IPS-18c (cell line): ENCODE data around the gene LY86.

ENCODE experiments used
- H3K4me3 ChIP-seq: 2 replicates; pipeline ENCODE4 v1.7.0; 2013; ENCODE audit warnings: low read depth, mild to moderate bottlenecking, low read length, moderate library complexity; ENCODE audit not compliant: insufficient read depth
- H3K9me3 ChIP-seq: one replicate; pipeline ENCODE4 v1.6.1; 2013; ENCODE audit warnings: mild to moderate bottlenecking, low read length, moderate library complexity; ENCODE audit not compliant: control insufficient read depth, insufficient read depth

The LY86 gene

GRCh38 chr6:6588924-6589709, 597 bp downstream of the LY86 start:
- Histone ChIP-seq H3K9me3 (peaks cover 1% of the 10 kb centered on the region), H3K4me3 (no peak overlapping the region)

- no peaks in the 10 kb centered on the region for H3K9me3 ChIP-seq
- H3K4me3 ChIP-seq = no peak overlapping the region
Observed at GRCh38 chr6:6590530-6590929, 2.0 kb downstream of the LY86 start.

- Histone ChIP-seq H3K4me3 (no peak overlapping the region), H3K9me3 (no peaks in the 10 kb centered on the region)
Observed at GRCh38 chr6:6591778-6592465, 3.4 kb downstream of the LY86 start.

GRCh38 chr6:6592826-6593475, 4.4 kb downstream of the LY86 start:
- no peak overlapping the region for H3K4me3 ChIP-seq

GRCh38 chr6:6593867-6594468, 5.4 kb downstream of the LY86 start:
- no peak overlapping the region for H3K4me3 ChIP-seq

More at GRCh38 chr6:6592826-6593475, 4.4 kb downstream of the LY86 start:
- H3K9me3 ChIP-seq = no peaks in the 10 kb centered on the region

GRCh38 chr6:6595025-6595424, 6.5 kb downstream of the LY86 start:
- Histone ChIP-seq H3K4me3 (no peak overlapping the region), H3K9me3 (peaks cover 6% of the 10 kb centered on the region)

More at GRCh38 chr6:6593867-6594468, 5.4 kb downstream of the LY86 start:
- no peaks in the 10 kb centered on the region for H3K9me3 ChIP-seq

- Histone ChIP-seq H3K9me3 (peaks cover 6% of the 10 kb centered on the region), H3K4me3 (no peak overlapping the region)
Observed at GRCh38 chr6:6595952-6596351, 7.4 kb downstream of the LY86 start.

DNA sequence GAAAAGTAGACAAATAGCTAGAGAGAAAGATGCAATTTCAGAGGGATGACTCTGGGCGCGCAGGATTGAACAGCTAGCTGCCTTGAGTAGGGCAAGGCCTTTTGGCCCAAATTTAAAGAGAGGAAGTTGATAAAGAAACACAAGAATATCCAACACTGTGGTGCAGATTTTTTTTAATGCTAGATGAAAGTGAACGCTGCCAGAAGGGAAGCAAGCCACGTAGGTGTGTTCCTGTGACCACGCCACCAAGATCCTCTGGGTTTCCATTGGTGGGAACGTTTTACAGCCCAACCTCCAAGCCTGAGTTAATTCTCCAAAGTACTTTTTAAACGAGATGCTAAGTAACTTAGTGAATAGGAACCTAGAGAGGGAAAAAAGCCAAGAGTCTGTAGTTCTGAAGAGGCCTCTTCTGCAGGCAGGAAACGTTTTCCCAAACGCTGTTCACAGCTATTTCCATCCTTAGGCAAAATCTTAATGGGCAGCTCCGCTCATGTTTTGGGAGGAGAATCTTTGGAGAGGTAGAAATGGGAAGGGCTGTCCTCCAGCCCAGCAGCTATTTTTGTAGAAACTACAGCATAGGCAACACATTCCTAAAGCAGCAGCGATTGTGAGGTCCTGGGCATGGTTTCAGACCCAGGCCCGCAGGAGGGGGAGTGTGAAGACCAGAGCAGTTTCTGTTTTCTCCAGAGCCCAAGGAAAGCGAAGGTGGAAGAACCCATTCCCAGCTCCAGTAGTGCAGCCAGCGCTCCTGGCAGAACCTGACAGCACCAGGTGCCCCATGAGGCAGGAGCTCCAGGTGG, 8.2 kb downstream of the LY86 start:
- Histone ChIP-seq H3K9me3 (peaks cover 6% of the 10 kb centered on the region), H3K4me3 (no peak overlapping the region)

DNA sequence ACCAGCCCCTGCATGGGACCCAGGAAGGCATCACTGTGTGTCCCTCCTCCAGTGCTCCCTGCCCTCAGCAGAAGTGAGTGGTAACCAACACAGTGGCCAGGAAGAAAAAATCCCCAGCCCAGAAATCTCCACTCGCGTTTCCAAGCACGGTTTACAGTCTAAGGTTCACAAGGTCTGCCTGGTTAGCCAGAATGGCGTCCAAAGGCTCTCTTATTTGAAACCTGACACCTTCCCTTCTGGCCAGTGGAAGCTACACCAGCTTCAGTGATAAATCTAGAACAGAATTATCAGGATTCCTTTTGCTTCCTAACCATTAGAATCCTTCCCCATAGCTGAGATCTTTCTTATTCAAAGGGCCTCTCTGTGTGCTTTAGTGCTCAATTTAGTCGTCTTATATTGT, 9.2 kb downstream of the LY86 start:
- peaks cover 6% of the 10 kb centered on the region for H3K9me3 ChIP-seq

DNA sequence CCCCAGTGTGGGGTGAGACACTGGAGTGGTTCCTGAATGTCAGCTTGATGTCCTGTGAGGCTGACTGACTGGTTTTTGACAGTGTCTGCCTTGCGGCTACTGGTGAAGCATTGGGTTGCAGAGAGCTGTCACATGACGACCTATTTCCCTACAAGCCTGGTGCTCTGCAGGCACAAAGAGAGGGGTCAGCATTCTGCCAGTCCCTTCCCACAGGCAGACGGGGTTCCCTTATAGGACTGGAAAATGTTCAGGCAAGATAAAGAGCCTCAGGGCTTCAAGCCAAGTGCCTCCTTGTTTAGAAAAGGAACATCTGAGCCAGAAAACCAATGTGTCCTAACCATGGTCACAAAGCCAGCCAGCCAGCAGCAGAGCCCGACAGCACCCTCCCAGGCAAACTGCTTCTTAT, 11.0 kb downstream of the LY86 start:
- Histone ChIP-seq H3K4me3 (no peak overlapping the region), H3K9me3 (peaks cover 6% of the 10 kb centered on the region)

More for the DNA sequence above, 9.2 kb downstream of the LY86 start:
- H3K4me3 ChIP-seq = no peak overlapping the region

DNA sequence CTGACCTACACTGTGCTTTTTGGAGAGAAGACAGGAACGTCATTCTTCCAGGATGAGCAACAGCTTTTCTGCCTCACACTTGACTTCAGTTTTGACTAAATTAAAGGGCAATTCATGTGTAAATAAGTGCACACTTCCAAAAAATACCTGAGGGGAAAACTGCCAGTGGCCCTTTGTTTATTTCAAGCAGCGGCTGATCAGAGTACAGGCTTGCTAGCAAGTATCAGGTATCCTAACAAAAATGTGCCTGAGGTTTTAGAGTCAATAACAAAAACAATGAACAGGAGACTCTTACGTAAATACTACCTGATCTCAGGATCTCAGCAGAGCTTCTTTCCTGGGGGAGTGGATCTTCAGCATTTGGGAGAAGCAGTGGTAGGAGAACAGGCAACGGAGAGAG, 12.4 kb downstream of the LY86 start:
- Histone ChIP-seq H3K4me3 (no peak overlapping the region), H3K9me3 (peaks cover 6% of the 10 kb centered on the region)

DNA sequence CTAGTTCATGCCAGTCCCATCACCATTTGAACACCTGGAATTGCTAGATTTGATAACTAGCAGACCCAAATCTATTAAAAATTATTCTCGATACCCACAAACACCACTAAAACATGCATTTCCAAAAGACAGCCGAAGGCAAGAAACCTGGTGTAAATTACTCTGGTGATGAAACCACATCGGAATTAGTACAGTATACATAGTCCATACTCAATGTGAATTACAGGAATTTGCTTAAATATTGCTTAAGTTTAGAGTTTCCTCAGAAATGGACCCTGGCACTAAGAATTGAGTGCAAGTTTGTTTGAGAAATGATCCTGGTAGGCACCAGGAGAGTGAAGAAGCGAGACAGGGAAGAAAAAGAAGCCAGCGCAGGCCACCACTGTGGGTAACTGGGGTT, 13.7 kb downstream of the LY86 start:
- Histone ChIP-seq H3K4me3 (no peak overlapping the region), H3K9me3 (peaks cover 6% of the 10 kb centered on the region)

GRCh38 chr6:6603317-6603716, 14.8 kb downstream of the LY86 start:
- no peak overlapping the region for H3K4me3 ChIP-seq
- peaks cover 6% of the 10 kb centered on the region for H3K9me3 ChIP-seq

DNA sequence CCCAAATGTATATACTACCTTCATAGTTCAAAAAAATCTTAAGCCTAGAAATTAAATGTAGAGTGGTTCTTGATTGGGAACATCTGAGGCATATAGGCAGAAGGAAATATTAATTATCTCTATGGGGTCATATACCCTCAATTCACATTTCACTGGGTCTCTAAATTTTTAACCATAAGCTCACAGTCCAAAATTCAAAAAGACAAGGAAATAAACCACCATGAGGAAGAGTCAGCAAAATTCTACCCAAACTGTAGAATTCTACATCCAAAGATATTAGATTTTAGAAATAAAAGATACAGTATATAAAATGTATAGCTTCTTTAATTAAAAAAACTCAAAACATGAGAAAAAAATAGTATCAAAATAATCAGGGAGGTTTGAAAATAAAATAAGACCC, 15.5 kb downstream of the LY86 start:
- Histone ChIP-seq H3K4me3 (no peak overlapping the region), H3K9me3 (peaks cover 6% of the 10 kb centered on the region)

DNA sequence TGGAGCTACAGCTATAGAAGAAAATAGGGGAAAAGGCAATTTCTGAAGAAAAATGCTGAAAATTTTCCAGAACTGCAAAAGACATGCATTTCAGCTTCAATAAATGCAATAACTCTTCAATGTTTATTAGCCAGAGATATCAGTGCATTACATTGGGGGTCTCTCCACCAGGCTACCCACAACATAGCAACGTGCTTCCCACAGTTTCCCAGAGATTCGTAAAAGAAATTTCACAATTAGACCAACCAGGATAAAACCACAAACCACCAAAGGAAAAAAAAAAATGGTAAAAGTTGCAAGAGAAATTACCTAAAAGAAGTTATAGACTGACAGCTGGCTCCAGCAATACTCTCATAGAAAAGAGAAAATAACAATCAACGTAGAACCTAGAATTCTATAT, 16.0 kb downstream of the LY86 start:
- no peak overlapping the region for H3K4me3 ChIP-seq

DNA sequence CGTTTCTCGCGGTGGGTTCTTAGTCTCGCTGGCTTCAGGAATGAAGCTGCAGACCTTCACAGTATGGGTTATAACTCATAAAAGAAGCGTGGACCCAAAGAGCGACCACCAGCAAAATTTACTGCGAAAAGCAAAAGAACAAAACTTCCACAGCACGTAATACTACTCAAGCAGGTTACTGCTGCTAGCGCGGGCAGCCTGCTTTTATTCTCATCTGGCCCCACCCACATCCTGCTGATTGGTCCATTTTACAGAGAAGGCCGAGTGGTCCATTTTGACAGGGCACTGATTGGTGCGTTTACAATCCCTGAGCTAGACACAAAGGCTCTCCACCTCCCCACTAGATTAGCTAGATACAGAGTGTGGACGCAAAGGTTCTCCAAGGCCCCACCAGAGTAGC, 17.4 kb downstream of the LY86 start:
- Histone ChIP-seq H3K9me3 (no peaks in the 10 kb centered on the region), H3K4me3 (no peak overlapping the region)

More for the DNA sequence above, 16.0 kb downstream of the LY86 start:
- H3K9me3 ChIP-seq = peaks cover 3% of the 10 kb centered on the region
